Stimulated activated naive B cell treated with anti-CD40 and anti-IgM and Interleukin-4, amounts not matched to agents 10 μg/mL and 1 μg/mL and 100 μg/mL, for 72 hours (primary cell): ENCODE data around the gene NSMCE1.

ENCODE experiments used
- ATAC-seq, 2 donors: fragments of 150-1000 bp; cut with Tn5 transposase; replicated peaks; 2 replicates each; pipeline ENCODE4 v1.10.0; 2021; ENCODE audit warnings: moderate library complexity in 1 of 2
- DNase-seq: peaks from one replicate; pipeline ENCODE4 v3.0.0; 2021
- H3K27ac Mint-ChIP-seq: one replicate; pipeline ENCODE4 v1.8.0; 2022; ENCODE audit warnings: mild to moderate bottlenecking, mixed read lengths
- H3K27me3 Mint-ChIP-seq, 2 donors: one replicate each; pipeline ENCODE4 v1.8.0; 2022; ENCODE audit warnings: mixed read lengths in 2 of 2
- H3K36me3 Mint-ChIP-seq, 2 donors: one replicate each; pipeline ENCODE4 v1.8.0; 2022; ENCODE audit warnings: mixed read lengths in 2 of 2, mild to moderate bottlenecking in 1 of 2
- H3K4me1 Mint-ChIP-seq, 2 donors: one replicate each; pipeline ENCODE4 v1.8.0; 2022; ENCODE audit warnings: mixed read lengths in 2 of 2, mild to moderate bottlenecking in 1 of 2
- H3K4me3 Mint-ChIP-seq, 2 donors: one replicate each; pipeline ENCODE4 v1.8.0; 2022; ENCODE audit warnings: mild to moderate bottlenecking in 2 of 2, mixed read lengths in 2 of 2, moderate library complexity in 1 of 2
- H3K9me3 Mint-ChIP-seq, 2 donors: one replicate each; pipeline ENCODE4 v1.8.0; 2022; ENCODE audit warnings: mixed read lengths in 2 of 2, mild to moderate bottlenecking in 1 of 2

The NSMCE1 gene

DNA sequence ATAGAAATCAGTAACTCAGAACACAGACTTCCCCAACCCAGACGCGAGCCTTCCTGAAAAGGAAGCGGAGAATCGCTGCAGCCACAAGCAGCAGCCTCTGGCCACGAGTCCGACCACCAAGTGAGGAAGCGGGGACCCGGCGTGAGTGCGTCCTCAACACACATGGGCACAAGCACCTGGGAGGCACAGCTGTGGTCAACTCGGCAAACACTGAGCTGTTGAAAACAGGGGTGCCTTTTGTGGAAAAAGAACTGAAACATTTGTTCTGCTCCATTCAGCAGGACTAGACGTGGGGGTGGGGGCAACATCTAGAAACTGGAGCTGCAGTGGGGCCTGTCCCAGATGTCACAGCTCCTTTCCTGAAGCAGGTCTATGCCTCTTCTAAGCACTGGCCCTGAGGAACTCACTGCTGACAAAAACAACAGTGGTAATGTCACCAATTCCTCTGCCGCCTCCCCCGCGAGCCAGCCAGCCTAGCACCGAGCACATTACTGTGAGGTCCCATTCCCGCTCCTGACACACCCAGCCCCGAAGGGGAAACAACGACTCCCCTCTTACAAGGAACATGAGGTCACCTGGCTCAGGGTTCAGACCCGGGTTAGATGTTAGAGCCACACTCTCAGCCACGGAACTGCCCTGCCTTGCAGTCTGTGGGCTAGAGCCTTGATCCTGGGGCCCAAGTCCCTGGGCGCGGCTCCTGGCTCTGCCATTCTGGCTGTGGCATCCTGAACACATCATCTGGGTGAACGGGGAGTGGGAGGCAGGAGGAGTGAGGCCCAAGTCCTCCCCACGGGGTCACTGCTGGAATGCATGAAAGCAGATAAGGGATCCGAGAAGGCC is 36.3 kb downstream of the NSMCE1 start:
- peak; percentile 76 to 77 for ATAC-seq
- peaks cover 31 to 54% of the 10 kb centered on the region in 2 donors for H3K36me3 Mint-ChIP-seq
- DNase-seq, result peak; percentile 89

DNA sequence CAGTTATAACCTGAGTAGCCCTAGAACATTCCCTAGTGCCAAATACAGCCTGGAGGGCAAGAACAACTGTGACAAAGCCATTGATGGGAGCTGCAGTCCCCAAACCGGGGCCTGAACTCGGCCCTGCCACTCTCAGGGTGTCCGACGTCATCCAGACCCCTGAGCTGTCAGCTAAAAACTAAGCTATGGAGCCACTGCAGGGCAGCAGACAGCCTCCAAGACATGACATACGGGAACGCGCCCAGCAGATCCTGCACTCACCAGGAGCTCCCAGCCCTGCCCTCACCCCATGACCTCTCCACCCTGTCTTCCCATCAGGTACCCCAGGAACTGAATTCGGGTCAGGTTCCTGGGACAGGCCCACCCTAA is 36.9 kb downstream of the NSMCE1 start:
- ATAC-seq (peak; percentile 16), DNase-seq (no peak)
- Mint-ChIP-seq H3K27ac (peak overlapping the region; percentile 91), H3K4me3 (peak overlapping the region; percentile 63 to 70), H3K36me3 (peaks cover 37 to 60% of the 10 kb centered on the region in 2 donors), H3K9me3 (no peaks in the 10 kb centered on the region), H3K4me1 (peaks cover 65 to 92% of the 10 kb centered on the region in 2 donors), H3K27me3 (no peaks in the 10 kb centered on the region)

More for the DNA sequence above, 36.3 kb downstream of the NSMCE1 start:
- H3K27me3 Mint-ChIP-seq, result no peaks in the 10 kb centered on the region
- peak overlapping the region; percentile 63 to 70 for H3K4me3 Mint-ChIP-seq
- H3K9me3 Mint-ChIP-seq, result no peaks in the 10 kb centered on the region
- H3K27ac Mint-ChIP-seq, result peak overlapping the region; percentile 91
- peaks cover 65 to 92% of the 10 kb centered on the region in 2 donors for H3K4me1 Mint-ChIP-seq

DNA sequence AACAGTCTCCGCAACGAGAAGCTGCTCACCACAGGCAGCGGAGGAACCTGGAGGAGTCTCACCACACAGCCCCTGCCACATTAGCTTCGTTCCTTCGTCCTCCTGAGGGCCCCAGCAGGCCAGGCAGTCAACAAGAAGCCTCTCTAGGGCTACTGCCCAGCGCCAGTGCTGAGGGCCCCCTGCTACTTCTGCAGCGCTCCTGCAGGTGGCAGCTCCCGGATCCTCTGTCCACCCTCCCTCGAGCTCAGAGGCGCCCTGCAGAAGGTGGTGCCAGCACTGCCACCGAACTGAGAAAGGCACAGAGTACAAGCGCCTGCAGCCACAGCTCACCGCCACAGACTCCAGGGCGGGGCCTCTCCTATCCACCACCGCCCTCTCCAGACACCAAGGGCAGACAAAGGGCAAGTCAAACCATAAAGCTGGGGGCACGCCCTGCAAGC is 38.0 kb downstream of the NSMCE1 start:
- H3K9me3 Mint-ChIP-seq, result no peaks in the 10 kb centered on the region
- H3K27ac Mint-ChIP-seq, result peak overlapping the region; percentile 91
- peaks cover 44 to 65% of the 10 kb centered on the region in 2 donors for H3K36me3 Mint-ChIP-seq
- peaks cover 70 to 97% of the 10 kb centered on the region in 2 donors for H3K4me1 Mint-ChIP-seq
- H3K4me3 Mint-ChIP-seq, result peak overlapping the region; percentile 66 to 76
- ATAC-seq, result peak; percentile 16 to 35
- DNase-seq, result peak; percentile 37
- H3K27me3 Mint-ChIP-seq, result no peaks in the 10 kb centered on the region

DNA sequence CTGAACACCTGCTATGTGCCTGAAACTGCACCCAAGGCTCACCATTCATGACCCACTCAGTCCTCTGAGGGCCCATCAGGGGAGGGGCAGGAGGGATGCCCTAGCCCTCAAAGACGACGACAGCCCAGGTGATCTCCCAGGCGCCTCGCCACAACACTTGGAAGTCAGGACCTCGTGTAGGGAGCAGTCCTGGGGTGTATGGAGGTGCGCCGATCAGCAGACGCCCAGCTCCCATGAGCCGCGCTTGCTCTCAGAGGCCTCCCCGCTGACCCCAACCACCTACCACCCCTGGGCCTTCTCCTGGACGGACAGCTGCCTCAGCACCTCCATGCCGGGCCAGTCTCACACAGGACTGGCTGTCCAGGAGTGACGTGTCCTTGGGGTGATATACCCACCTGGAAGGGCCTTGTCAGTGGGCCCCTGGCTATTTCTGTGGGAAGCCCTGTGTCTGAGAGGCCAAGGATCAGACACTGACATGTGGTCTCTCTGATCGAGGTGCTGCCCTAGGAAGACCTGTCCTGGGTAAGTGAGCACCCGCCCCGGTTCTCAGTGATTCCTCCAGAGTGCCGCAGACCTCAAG is 38.6 kb downstream of the NSMCE1 start:
- peaks cover 65 to 94% of the 10 kb centered on the region in 2 donors for H3K4me1 Mint-ChIP-seq
- H3K4me3 Mint-ChIP-seq, result peak overlapping the region; percentile 17 to 76
- no peaks in the 10 kb centered on the region for H3K27me3 Mint-ChIP-seq
- H3K9me3 Mint-ChIP-seq, result no peaks in the 10 kb centered on the region
- H3K36me3 Mint-ChIP-seq, result peaks cover 46 to 68% of the 10 kb centered on the region in 2 donors
- peak overlapping the region; percentile 91 for H3K27ac Mint-ChIP-seq
- ATAC-seq (no peak), DNase-seq (no peak)

DNA sequence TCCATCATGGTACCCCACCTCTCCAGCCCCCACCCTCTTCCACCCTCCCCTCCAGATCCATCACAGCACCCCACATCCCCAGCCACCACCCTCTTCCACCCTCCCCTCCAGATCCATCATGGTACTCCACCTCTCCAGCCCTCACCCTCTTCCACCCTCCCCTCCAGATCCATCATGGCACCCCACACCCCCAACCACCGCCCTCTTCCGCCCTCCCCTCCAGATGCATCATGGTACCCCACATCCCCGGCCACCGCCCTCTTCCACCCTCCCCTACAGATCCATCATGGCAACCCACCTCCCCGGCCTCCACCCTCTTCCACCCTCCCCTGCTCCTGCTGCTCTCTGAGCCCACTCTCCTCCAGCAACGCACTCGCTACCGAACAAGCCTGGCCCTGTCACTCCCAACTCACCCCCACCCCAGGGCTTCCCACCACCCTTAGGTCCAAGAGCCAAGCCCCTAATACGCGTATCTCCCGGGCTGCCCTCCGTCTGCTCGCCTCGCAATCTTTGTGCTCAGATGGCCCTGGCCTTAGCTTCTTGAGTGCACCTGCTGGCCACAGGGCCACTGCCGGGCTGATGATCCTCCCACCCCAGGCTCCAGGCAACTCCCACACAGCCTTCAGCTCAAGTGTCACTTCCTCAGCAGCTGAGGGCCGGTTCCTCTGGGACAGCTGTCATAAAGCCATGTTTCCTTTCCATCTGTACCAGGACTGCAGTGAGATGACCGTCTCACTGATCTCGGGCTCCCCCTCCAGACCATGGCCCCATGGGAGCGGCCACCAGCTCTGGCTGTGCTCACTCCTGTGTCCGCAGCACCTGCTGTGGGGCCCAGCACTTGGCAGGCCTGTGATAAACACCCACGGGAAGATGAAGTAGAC is 39.7 kb downstream of the NSMCE1 start:
- Mint-ChIP-seq H3K27ac (peak overlapping the region; percentile 98), H3K9me3 (no peaks in the 10 kb centered on the region), H3K4me3 (peak overlapping the region; percentile 76 to 87), H3K4me1 (peaks cover 59 to 90% of the 10 kb centered on the region in 2 donors), H3K27me3 (no peaks in the 10 kb centered on the region), H3K36me3 (peaks cover 55 to 76% of the 10 kb centered on the region in 2 donors)
- DNase-seq, result peak; percentile 72
- ATAC-seq, result peak; percentile 52 to 54

DNA sequence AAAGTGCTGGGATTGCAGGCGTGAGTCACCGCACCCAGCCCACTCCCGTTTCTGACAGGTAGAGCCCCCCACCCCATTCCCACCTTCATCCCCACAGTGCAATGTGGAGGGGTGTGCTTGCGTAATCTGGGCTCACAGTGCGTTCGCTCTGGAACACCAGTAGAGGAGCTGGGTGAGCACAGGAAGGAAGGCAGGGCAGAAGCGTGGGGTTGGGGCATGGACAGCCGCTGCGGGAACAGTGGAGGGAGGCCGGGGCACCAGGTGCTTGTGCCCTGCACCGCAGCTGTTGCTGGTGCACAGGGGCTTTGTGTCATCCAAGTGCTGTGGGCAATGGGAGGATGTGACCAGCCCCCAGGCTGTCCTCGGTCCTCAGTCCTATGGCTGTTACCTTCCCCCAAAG is 40.5 kb downstream of the NSMCE1 start:
- H3K9me3 Mint-ChIP-seq, result no peaks in the 10 kb centered on the region
- H3K36me3 Mint-ChIP-seq, result peaks cover 58 to 75% of the 10 kb centered on the region in 2 donors
- peak overlapping the region; percentile 73 for H3K27ac Mint-ChIP-seq
- no peak for ATAC-seq
- H3K4me3 Mint-ChIP-seq, result peak overlapping the region; percentile 70 to 87
- no peaks in the 10 kb centered on the region for H3K27me3 Mint-ChIP-seq
- DNase-seq, result no peak
- peaks cover 58 to 86% of the 10 kb centered on the region in 2 donors for H3K4me1 Mint-ChIP-seq

DNA sequence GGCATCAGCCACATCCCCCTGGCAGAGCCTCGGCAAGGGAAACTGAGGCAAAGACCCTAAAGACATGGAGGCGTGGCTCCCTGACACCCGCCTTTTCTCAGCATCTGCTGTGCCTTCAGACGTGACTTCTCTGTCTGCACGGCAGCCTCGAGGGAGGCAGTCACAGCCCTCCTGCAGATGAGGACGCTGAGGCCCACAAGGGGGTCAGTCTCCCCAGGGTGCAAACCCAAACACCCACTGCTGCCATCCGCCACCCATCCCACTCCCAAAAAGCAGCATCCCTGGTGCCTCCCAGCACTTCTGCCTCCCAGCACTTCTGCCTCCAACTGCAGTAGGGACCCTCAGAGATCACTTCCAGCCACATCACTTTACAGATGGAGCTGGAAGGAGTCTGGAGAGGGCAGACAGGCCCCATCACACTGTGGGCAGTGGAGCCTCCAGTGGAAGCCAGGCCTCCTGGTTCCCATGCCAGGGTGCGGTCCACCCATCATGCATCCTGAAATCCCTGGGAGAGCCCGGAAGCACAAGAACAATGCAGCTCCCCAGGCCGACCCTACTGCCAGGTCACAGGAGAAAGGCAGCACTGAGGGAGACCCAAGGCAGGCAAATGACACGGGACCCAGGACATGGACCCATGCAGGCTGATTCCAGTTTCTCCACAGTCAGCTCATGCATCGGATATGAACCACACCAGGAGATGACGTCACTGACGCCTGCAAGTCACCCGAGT is 41.4 kb downstream of the NSMCE1 start:
- H3K4me1 Mint-ChIP-seq, result peaks cover 55 to 86% of the 10 kb centered on the region in 2 donors
- peaks cover 60 to 73% of the 10 kb centered on the region in 2 donors for H3K36me3 Mint-ChIP-seq
- no peak for DNase-seq
- H3K27ac Mint-ChIP-seq, result peak overlapping the region; percentile 80
- no peak for ATAC-seq
- peak overlapping the region; percentile 41 to 50 for H3K4me3 Mint-ChIP-seq
- no peaks in the 10 kb centered on the region for H3K27me3 Mint-ChIP-seq
- no peaks in the 10 kb centered on the region for H3K9me3 Mint-ChIP-seq

DNA sequence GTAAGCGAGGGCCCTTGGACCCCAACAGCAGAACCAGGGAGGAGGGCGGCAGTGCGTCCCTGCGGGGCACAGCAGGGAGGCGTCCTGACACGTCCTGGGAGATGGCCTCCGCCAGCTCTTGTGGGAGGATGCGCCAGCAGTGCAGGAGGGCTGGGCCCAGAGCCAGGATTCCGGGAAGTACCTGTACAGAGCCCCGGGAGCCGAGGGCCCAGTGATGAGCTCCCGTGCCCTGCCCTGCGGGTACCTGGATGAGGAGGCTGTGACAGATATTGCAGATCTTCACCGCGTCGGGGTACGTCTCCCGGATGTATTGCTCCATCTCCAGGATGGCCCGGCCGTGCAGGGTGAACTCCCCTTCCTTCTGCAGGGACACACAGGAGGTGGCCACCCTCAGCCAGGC is 42.1 kb downstream of the NSMCE1 start:
- Mint-ChIP-seq H3K36me3 (peaks cover 61 to 71% of the 10 kb centered on the region in 2 donors), H3K27ac (no peak overlapping the region), H3K27me3 (no peaks in the 10 kb centered on the region), H3K4me3 (peak overlapping the region; percentile 29 to 50), H3K4me1 (peaks cover 53 to 84% of the 10 kb centered on the region in 2 donors), H3K9me3 (no peaks in the 10 kb centered on the region)
- no peak for ATAC-seq
- DNase-seq, result no peak

DNA sequence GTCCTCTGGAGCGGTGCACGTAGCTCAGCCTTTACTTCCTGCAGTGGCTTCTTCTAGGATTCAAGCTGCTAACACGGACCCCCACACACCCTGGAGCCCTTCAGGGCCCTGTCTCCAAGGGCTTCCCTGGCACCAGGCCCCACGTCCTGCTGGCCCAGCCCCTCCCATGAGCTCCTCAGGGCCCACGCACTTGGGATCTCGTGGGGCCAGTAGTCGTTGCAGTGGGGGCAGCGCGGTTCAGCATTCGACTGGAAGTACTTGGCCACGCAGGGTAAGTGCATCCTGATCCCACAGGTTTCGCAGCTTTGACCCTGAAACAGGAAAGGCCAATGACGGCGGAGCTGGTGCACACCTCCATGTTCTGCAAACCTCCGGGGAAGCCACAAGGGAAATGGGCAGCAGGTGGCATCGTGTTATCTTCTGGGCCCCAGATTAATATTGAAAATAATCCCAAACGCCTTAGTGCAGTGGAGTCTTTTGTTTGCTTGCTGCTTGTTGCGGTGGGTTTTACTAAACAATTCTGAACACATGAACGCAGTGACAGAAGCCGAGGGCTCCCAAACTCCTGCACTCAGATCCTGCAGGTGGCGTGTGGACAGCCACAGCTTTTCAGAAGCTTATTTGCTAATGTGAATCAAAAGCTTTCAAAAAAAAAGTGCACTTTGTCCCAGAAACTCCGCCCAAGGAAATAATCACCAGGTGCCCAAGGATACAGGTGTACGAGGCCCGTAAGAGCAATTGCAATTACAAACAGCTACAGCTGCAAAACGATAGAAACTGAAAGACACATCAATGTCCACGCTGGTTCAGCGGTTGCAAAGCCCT is 42.8 kb downstream of the NSMCE1 start:
- Mint-ChIP-seq H3K4me3 (peak overlapping the region; percentile 9 to 29), H3K36me3 (peaks cover 57 to 69% of the 10 kb centered on the region in 2 donors), H3K27me3 (no peaks in the 10 kb centered on the region), H3K9me3 (no peaks in the 10 kb centered on the region), H3K27ac (peak overlapping the region; percentile 71), H3K4me1 (peaks cover 47 to 77% of the 10 kb centered on the region in 2 donors)
- no peak for ATAC-seq
- DNase-seq, result no peak

DNA sequence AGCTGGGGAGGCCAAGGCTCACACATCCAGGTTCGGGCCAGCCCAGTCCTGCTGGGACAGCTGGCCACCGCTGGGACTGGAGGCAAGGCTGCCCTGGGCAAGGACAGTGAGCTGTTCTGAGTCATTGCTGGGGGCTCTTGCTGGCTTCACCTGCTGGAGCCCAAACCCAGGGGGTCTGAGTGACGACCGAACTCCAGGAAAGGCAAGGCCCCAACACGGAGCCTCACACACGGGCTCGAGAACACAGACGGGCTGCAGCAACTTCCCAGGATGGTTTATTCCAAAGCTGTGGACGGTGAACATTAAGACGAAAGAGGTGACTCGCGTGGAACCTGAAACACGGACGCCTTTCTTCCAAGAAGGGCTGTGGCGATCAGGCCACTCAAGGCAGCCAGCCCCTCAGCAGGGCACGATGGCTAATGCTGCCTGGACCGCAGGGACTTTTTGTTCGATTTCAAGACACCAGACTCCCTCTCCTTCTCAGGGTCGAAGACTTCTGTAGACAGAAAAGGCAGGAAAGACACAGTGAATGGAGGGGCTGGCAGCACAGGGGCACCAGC is 43.8 kb downstream of the NSMCE1 start:
- Mint-ChIP-seq H3K27me3 (no peaks in the 10 kb centered on the region), H3K4me1 (peaks cover 40 to 67% of the 10 kb centered on the region in 2 donors), H3K27ac (peak overlapping the region; percentile 89), H3K9me3 (no peaks in the 10 kb centered on the region), H3K4me3 (no peak overlapping the region), H3K36me3 (peaks cover 57 to 71% of the 10 kb centered on the region in 2 donors)
- ATAC-seq, result no peak
- DNase-seq, result no peak

DNA sequence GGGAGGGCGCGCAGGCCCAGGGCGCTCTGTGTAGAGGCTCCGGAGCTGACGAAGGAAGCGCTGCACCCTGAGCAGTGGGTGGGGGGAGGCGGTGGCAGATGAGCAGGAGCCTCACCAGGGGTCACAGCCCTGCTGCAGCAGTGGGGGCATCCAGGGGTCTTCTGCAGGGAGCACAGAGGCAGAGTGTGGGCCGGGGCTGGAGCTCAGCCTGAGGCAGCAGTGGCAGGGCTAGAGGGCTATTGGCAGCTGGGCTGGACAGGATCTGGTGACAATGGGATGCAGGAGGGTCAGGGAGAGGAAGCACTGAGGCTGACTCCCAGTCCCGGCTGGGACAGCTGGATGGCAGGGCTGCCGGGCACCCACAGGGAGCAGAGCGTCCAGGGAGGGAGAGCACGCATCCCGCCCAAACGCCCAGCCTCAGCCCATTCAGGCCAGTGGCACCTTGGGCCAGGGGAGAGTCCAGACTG is 44.3 kb downstream of the NSMCE1 start:
- no peaks in the 10 kb centered on the region for H3K9me3 Mint-ChIP-seq
- H3K27me3 Mint-ChIP-seq, result no peaks in the 10 kb centered on the region
- H3K4me3 Mint-ChIP-seq, result peak overlapping the region in 1 of 2 donors; percentile 29
- no peak for DNase-seq
- H3K36me3 Mint-ChIP-seq, result peaks cover 55 to 74% of the 10 kb centered on the region in 2 donors
- H3K4me1 Mint-ChIP-seq, result peaks cover 37 to 62% of the 10 kb centered on the region in 2 donors
- no peak for ATAC-seq
- peak overlapping the region; percentile 90 for H3K27ac Mint-ChIP-seq

DNA sequence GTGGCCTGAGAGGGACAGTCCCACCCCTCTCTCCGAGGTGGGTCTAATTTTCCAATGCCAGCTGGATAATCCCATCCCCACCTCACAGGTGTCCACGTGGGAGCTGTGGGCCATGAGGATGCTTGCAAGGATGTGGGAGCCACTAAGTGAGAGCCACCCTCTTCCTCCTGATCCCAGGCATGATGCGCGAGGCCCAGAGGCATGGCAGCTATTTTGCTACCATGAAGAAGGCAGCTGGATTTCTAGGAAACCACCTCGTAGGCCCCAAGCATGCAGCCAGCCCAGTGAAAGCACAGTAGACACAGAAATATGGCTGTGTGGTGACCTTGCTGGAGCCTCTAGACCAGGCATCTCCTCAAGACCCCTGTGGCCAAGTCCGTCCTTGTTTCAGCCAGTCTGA is 44.9 kb downstream of the NSMCE1 start:
- H3K27ac Mint-ChIP-seq, result peak overlapping the region; percentile 90
- no peak overlapping the region for H3K4me3 Mint-ChIP-seq

More for the DNA sequence above, 44.9 kb downstream of the NSMCE1 start:
- H3K9me3 Mint-ChIP-seq, result no peaks in the 10 kb centered on the region
- no peak for ATAC-seq
- H3K27me3 Mint-ChIP-seq, result no peaks in the 10 kb centered on the region
- DNase-seq, result no peak
- peaks cover 31 to 56% of the 10 kb centered on the region in 2 donors for H3K4me1 Mint-ChIP-seq
- H3K36me3 Mint-ChIP-seq, result peaks cover 58 to 74% of the 10 kb centered on the region in 2 donors
